ENCODE data around the gene ZNF469.
"Not testable (repeated sequence)": the region's sequence is repeated elsewhere in the genome, so short reads cannot be mapped to it uniquely, and the experiment has no call there.

Gene ZNF469

DNA sequence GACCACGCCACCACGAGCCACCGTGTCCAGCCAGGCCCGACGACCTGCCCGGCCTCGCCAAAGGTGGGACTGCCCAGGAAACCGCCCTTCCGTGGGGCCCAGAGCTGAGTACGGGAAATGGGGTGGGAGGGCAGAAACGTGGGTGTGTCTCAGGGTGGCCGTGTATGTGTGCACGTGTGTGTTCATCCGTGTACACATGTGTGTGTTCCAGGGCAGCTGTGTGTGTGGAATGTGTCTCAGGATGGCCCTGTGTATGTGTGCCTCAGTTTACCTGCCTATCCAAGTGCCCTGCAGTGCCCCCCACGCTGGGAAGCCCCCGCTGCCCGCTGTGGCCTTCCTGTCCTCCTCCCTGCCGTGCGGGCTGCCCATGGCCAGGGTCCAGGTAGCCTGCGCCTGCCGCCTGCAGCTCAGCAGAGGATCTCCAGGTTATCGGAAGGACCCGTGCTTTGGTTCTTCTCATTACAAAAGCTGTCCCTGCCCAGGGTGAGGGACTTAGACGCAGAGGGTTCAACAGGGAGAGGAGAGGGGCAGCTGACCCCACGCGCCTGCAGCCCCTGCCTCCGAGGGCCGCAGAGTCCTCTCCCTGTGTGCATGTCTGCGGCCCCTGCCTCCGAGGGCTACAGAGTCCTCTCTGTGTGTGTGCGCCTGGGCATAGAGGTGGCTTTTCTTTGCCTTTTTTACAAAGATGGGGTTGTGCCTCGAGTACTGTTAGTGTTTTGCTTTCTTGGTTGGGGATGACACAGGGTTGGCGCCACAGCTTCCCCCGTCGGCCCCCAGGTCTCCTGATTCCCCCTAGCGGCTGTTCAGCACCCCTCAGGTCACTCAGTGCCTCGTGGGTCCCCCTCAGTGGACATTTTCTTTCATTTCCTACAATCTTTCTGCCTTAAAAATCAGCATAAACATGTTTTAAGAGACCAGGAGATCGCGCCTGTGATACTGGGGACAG, 23.6 kb downstream of the ZNF469 start:
- no peak for DNase-seq (ENCODE audit: insufficient read length, low spot score)
- TF ChIP-seq POLR2A (IDR thresholded peaks at IDR 0.05; ENCODE audit: low read depth, low read length): no peak
- FAIRE-seq: no peak

DNA sequence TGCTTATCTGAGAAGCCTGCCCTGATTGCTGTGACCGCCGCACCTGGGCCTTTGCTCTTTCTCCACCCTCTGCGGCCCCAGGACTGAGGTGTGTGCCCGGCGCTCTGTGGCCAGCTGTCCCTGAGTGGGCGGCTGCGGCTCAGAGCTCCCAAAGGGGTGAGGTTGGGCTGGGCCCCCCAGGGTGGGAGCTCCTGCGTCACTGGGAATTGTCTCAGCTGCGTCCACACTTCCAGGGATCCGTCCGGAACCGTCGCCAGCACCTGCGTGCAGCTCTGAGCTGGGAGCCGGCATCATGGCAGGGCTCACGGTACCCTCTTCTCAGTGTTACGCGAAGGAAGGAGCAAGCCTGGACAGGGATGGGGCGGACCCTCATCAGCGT, 24.3 kb downstream of the ZNF469 start:
- TF ChIP-seq POLR2A (IDR thresholded peaks at IDR 0.05; ENCODE audit: low read depth, low read length): no peak
- DNase-seq (ENCODE audit: insufficient read length, low spot score): no peak
- FAIRE-seq: no peak

DNA sequence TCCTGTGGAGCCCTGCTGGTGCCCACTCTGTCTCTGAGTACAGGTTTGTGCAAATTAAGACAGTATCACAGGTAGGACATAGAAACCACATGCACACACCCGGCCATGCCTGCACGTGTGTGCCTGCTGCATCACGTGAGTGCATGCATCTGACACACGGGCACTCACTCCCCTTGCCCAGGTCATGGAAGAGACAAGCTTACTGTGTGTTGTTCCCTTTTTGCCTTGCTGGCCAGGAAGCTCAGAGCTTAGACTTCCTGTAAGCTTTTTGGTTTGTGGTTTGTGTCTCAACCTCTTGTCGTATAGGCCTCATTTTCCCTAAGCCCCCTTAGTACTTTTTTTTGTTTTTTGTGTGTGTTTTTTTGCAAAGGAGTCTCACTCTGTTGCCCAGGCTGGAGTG, 25.0 kb downstream of the ZNF469 start:
- TF ChIP-seq POLR2A (IDR thresholded peaks at IDR 0.05; ENCODE audit: low read depth, low read length): no peak
- DNase-seq (ENCODE audit: insufficient read length, low spot score): no peak
- no peak for FAIRE-seq

DNA sequence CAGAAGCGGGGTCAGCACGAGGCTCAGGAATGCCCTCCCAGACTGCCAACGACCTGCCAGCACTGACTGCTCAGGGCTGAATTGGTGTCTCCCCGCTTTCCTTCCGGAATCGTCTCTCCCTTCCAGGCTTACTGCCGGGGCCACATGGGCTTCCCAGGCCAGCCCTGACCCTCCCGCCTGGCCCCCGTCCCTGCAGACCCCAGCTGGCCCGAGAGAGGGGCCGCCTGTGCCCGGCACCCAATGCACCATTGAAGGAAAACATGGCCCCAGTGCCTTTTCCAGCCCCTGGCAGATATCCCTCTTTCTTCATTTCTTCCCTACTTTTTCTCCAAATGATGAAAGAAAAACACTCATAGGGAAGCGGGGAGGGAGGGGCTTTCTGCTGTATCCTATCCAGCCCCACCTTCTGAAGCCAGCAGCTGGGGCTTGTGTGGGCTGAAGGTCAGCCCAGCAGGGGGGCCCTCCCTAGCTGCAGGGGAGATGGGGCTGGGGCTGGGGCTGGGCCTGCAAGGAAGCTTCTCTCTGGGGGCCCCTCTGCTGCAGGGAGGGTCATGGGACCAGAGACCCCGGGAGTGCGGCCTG, 25.9 kb downstream of the ZNF469 start:
- FAIRE-seq (no peak), DNase-seq (ENCODE audit: insufficient read length, low spot score) (no peak)
- TF ChIP-seq POLR2A (IDR thresholded peaks at IDR 0.05; ENCODE audit: low read depth, low read length): no peak

DNA sequence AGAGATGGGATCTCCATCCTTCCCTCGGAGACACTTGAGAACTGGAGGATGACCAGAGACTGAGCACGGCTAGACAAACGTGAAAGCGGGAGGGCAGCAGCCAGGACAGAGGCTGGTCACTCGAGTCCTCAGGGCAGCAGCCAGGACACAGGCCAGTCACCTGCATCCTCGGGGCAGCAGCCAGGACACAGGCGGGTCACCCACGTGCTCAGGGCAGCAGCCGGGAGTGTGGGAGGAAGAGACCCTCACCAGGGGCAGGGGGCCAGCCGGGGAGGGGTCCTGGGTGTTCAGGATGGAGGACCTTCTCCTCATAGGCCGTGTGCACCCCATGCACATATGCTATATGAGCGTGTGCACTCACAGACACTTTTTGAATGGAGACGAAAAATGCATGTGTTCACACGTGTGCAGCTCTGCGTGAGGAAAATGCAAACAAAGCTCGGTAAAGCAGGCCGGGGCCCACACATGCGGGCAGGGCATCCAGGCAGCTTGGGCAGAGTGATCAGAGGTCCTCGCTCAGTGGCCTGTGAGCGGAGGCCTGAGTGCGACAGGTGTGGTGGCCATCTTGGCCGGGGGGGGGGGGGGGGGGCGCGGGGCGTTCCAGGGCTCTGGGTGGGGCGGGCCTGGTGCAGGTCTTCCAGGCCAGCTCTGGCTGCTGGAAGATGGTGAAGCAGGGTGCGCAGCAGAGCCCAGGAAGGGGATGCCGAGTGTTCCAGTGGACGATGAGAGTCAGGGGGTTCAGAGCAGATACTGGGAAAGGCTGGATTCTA, 26.7 kb downstream of the ZNF469 start:
- no peak for TF ChIP-seq POLR2A (IDR thresholded peaks at IDR 0.05; ENCODE audit: low read depth, low read length)
- DNase-seq (ENCODE audit: insufficient read length, low spot score): no peak
- FAIRE-seq: no peak

DNA sequence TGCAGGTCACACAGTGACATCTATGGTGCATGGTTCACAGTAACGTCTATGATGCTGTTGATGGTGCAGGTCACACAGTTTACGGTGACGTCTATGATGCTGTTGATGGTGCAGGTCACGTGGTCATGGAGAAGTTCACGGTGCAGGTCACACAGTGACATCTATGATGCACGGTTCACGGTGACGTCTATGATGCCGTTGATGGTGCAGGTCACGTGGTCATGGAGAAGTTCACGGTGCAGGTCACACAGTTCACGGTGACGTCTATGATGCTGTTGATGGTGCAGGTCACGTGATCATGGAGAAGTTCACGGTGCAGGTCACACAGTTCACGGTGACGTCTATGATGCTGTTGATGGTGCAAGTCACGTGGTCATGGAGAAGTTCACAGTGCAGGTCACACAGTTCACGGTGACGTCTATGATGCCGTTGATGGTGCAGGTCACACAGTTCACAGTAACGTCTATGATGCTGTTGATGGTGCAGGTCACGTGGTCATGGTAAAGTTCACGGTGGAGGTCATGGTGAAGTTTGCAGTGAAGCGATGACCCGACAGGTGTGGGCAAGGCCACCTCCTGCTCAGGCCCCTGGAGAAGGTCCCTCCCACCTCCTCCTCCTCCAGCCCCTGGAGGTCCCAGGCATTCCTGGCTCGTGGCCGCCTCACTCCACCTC, 27.7 kb downstream of the ZNF469 start:
- FAIRE-seq: not testable (repeated sequence)

DNA sequence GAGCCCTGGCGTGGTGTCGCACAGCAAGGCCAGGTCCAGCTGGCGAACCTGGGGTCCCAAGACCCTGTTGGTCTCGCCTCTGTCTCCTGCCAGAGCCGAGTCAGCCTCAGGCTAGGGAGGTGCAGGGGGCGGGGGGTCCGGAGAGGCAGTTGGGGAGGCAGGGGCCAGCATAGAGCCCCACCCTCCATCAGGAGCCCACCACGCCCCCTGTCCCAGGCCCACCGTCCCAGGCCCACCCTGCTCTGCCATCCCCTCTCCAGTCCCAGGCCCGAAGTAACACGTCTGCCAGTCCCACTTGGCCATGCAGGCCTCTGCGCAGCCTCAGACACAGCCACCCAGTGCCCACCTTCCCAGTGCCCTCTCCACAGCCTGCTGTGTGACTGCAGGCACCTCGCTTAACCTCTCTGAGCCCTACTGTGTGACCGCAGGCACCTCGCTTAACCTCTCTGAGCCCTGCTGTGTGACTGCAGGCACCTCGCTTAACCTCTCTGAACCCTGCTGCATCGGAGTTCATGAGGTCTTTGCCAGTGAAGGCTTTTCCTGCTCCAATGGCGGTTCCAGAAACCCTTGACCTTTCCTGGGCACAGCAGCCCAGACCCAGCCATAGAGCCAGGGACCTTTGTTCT, 29.3 kb downstream of the ZNF469 start:
- no peak for TF ChIP-seq POLR2A (IDR thresholded peaks at IDR 0.05; ENCODE audit: low read depth, low read length)
- DNase-seq (ENCODE audit: insufficient read length, low spot score) (no peak), FAIRE-seq (no peak)

More for the DNA sequence above, 27.7 kb downstream of the ZNF469 start:
- DNase-seq (ENCODE audit: insufficient read length, low spot score): not testable (repeated sequence)

DNA sequence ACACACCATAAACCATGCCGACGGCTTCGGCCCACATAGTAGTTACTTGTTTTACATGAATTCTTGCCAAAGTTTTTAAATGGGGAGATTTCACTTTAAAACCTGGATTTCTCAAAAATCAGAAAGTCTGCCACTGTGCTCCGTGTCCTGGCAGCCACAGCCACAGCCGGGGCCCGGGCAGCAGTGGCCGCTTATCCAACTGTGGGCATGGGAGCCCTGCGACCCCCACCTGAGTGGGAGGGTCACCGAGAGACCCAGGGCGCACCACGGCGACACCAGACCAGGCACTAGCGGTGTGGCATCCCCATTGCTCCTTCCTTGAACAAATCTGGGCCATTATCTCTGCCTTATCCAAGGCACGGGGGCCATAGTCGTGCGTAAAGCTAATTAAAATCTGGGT, 30.0 kb downstream of the ZNF469 start:
- no peak for FAIRE-seq
- DNase-seq (ENCODE audit: insufficient read length, low spot score): no peak
- no peak for TF ChIP-seq POLR2A (IDR thresholded peaks at IDR 0.05; ENCODE audit: low read depth, low read length)

DNA sequence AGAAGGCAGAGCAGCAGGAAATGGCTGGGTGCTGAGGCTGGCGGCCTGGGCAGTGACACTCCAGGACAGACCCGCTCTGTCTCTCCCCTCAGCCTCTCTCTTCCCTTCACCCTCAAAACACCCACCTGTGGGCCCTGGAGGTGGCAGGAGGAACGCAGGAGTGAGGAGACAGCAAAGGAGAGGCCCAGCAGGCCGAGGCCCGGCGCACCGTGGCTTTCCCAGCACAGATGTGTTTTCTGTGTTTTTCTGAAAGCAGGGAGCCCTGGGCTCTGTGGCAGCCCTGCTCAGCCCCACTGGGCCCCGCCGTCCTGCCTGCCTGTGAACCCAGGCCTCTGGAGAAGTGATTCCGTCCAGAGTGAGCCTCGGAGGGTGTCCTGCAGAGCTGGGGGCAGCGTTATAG, 30.5 kb downstream of the ZNF469 start:
- TF ChIP-seq POLR2A (IDR thresholded peaks at IDR 0.05; ENCODE audit: low read depth, low read length): no peak
- FAIRE-seq (no peak), DNase-seq (ENCODE audit: insufficient read length, low spot score) (no peak)

DNA sequence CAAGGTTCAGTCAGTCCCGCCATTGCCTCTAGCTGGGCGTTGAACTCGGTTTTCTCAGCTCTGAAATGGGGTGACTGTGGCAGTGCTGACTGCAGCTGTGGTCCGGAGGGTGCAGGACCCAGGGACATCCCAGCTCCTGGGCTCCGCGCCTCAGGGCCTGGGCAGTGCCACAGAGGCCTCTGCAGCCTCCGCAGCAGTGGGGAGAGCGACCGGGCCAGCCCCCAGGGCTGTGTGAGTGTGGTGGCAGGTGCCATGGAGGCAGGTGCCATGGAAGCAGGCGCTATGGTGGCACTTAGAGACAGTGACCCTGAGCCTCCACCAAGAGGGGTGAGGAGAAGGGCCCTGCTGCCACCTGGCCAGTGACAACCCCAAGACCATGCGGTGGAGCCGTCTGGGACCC, 30.9 kb downstream of the ZNF469 start:
- FAIRE-seq (no peak), DNase-seq (ENCODE audit: insufficient read length, low spot score) (no peak)
- TF ChIP-seq POLR2A (IDR thresholded peaks at IDR 0.05; ENCODE audit: low read depth, low read length): no peak

DNA sequence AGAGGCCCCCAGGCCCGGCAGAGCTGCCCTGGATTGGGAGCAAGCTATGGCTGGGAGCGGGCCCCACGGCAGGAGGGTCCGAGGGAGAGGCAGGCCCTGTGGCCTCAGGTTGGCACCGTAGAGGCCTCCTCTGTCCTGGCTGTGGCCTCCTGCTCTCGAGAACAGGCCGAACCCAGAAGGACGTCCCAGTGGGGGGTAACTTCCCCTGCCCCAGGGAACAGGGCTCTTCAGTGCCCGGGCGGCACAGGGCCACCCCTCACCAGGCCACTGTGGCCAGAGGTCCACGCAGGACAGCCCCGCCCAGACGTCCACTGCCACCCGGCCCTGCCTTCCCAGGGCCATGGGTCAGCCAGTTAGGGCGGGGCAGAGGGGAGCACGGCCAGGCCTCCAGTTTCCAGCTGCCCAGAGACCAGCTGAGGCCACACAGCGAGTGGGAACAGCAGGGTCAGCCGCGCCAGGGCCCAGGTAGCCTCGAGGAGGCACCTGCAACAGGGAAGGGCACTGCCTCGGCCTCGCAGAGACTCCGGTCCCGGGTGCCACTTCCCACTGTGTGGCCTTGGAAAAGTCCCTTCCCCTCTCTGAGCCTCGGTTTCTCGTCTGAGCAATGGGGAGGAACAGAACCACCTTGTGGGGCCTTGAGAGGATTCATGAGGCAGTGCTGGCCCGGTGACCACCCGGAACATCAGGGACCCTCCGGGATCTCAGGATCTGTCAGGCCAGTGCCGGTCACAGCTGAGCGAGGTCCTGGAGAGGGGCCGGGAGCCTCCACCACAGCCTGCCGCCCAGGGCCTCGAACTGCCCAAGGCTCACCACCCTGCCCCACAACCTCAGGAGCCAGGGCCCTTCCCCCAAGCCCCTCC, 32.0 kb downstream of the ZNF469 start:
- no peak for TF ChIP-seq POLR2A (IDR thresholded peaks at IDR 0.05; ENCODE audit: low read depth, low read length)
- FAIRE-seq (no peak), DNase-seq (ENCODE audit: insufficient read length, low spot score) (no peak)

DNA sequence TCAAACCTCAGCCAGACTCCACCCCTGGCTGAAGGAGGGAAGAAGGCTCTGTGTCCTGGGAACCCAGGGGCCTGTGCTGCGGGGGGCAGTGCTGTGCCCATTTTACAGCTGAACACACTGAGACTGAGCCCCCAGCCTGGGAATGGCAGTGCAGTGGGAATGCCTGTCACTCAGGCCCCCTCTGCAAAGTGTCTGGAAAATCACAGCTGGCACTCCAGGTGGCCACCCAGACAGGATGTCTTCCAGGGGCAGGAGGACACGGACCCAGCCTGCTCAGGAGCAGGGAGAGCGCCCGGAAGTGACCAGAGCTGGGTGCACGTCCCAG, 32.6 kb downstream of the ZNF469 start:
- no peak for FAIRE-seq
- no peak for DNase-seq (ENCODE audit: insufficient read length, low spot score)
- no peak for TF ChIP-seq POLR2A (IDR thresholded peaks at IDR 0.05; ENCODE audit: low read depth, low read length)
